GM21528 (cell line): ENCODE results near the gene SLC30A7.
"Not testable (repeated sequence)": the region's sequence is repeated elsewhere in the genome, so short reads cannot be mapped to it uniquely, and the experiment has no call there.

Experiments
- ATAC-seq: cut with Tn5 transposase; IDR thresholded peaks from one replicate; pipeline ENCODE4 v1.9.1; 2021; ENCODE audit warnings: mild to moderate bottlenecking, moderate library complexity; ENCODE audit not compliant: unreplicated experiment, low FRiP score

SLC30A7 gene

GRCh38 chr1:100931716-100932115 is 35.8 kb downstream of the SLC30A7 start:
- ATAC-seq: no peak

GRCh38 chr1:100933555-100933954 is 37.7 kb downstream of the SLC30A7 start:
- not testable (repeated sequence) for ATAC-seq

DNA sequence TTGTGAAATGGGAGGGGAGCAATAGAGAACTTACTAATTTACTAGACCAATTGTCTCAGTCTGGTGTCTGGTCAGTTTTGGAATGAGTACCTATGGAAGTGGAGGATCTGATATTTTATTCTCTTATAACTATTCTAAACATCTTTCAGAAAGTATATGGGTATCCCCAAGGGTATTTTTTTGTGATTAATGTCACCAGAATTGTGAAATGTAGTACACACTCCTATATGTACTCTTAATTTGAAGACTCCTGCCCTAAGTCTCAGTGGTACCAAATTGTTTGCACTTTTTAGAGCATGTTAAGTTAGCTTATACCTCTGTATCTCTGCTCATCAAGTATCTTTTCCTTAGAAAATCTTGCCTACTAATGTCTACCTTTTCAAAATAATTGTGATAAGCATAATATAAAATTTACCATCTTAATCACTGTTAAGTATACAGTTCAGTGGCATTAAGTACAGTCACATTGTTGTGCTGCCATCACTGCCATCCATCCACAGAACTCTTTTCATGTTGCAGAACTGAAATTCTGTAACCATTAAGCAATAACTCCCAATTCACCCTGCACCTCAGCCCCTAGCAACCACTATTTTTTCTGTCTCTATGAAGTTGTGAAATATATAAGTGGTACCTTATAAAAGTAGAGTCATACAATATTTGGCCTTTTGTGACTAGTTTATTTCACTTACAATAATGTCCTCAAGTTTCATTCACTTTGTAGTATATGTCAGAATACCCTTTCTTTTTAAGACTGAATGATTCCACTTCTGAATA is 40.5 kb downstream of the SLC30A7 start:
- ATAC-seq: no peak

DNA sequence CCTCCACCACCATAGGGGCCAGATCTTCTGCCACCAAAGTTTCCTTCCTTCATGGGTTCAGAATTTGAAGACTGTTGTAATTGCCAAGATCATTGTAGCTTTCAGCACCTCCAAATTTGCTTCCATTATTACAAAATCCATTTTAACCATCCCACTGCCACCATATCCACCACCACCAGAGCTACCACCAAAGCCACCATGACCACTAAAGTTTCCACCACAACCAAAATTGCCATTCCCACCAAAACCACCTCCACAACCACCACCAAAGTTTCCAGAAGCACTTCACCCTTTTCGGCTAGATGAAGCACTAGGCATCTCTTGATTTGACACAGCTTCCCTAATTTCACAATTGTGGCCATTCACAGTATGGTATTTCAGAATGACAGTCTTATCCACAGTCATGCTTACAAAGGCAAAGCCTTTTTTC is 45.2 kb downstream of the SLC30A7 start:
- no peak for ATAC-seq

GRCh38 chr1:100941580-100942216 is 45.8 kb downstream of the SLC30A7 start:
- no peak for ATAC-seq

DNA sequence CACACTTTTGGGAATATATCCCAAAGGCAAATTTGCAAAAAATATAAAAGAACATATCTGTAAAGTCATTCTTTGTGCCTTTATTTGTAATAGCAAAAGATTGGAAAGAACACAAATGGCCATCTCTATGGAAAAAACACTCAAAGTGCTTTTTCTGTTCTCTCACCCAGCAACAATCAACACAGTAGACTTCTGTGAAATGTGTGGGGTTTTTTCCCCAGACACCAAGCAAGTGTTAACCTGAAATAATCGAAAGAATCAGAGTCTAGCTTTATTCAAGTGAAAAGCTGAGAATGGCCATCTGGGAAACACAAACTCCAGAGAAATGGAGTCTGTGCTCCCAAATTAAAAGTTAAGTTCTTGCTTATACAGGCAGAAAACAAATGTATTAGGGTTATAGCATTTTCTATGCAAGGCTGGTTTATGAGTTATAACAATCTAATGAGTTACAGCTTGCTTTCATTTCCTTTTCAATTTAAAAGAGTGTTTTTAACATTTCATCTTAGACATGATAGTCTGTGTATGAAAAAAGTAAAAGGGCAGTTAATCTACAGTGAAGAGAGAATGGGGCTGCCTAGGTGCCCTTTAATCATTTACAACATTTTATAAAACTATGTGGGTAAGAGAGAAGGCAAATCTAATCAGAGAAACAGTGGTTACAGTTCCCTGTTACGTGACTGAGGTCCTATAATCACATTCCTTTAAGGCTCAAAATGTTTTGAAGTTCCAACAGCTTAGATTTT is 46.6 kb downstream of the SLC30A7 start:
- no peak for ATAC-seq

DNA sequence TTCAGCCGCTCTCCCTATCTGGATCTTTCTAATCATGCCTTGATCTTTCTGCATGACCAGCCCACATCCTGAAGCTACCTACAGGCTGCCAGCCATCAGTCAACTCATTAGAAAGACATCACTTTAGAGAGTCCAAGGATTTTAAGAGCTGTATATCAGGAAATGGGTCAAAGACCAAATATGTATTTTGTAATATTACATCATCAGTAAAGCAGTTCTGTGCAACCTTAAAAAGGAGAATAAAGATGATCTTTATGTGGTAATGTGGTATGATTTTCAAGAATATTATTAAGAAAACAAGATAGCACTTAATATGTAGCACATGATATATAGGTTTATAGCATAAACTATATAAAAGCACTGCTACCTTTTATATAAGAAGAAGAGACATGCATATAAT is 47.6 kb downstream of the SLC30A7 start:
- no peak for ATAC-seq

DNA sequence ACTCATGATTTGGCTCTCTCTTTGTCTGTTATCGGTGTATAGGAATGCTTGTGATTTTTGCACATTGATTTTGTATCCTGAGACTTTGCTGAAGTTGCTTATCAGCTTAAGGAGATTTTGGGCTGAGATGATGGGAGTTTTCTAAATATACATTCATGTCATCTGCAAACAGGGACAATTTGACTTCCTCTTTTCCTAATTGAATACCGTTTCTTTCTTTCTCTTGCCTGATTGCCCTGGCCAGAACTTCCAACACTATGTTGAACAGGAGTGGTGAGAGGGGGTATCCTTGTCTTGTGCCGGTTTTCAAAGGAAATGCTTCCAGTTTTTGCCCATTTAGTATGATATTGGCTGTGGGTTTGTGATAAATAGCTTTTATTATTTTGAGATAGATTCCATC is 50.2 kb downstream of the SLC30A7 start:
- not testable (repeated sequence) for ATAC-seq

DNA sequence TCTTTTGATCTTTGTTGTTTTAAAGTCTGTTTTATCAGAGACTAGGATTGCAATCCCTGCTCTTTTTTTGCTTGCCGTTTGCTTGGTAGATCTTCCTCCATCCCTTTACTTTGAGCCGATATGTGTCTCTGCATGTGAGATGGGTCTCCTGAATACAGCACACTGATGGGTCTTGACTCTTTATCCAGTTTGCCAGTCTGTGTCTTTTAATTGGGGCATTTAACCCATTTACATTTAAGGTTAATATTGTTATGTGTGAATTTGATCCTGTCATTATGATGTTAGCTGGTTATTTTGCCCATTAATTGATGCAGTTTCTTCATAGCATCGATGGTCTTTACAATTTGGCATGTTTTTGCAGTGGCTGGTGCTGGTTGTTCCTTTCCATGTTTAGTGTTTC is 51.9 kb downstream of the SLC30A7 start:
- ATAC-seq: not testable (repeated sequence)

- not testable (repeated sequence) for ATAC-seq
Measured at GRCh38 chr1:100948721-100949405, 53.0 kb downstream of the SLC30A7 start.

GRCh38 chr1:100949515-100950158 is 53.7 kb downstream of the SLC30A7 start:
- ATAC-seq: not testable (repeated sequence)

GRCh38 chr1:100950337-100950736 is 54.4 kb downstream of the SLC30A7 start:
- no peak for ATAC-seq

DNA sequence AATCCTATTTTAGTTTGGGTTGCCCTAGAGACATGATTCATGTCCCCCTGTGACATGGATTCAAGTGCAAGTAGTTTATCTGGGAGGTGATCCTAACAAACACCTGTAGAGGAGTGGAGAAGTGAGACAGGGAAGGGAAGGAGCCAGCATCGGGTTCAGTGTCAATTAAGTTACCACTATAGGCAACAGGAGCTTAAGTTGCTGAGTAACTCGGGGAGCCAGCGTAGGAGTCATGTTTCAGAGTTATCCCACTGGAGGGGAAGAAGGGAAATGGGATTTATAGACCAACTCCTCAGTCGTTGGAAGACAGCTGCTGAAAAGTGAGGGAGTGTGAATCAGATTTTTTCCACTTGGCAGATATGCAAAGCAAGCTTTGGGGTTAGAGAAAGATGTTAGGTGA is 54.9 kb downstream of the SLC30A7 start:
- ATAC-seq: no peak

DNA sequence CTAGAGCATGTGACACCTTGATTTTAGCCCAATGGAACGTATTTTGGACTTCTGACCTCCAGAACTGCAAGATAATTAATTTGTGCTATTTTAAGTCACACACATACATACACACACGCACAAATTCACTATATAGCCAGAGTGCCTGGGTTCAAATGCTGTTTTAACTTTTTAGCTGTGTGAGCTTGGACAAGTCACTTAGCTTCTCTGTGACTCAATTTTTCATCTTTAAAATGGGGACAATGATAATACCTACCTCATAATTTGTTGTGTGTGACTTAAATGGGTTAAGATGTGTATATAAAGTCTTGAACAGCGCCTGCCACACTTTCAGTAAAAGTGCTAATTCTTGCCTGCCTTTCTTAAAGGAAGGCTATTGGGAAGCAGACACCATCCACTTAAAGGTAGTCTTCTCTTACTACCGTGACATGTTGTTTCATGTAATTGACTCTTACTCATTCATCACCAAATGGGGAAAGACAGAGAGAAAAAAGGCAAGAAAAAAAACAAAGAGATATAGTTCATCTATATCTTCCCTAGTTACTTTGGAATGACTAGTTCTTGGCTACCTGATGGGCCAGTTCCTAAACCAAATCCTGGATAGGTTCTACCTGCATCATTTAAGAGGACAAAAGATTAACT is 56.3 kb downstream of the SLC30A7 start:
- no peak for ATAC-seq

DNA sequence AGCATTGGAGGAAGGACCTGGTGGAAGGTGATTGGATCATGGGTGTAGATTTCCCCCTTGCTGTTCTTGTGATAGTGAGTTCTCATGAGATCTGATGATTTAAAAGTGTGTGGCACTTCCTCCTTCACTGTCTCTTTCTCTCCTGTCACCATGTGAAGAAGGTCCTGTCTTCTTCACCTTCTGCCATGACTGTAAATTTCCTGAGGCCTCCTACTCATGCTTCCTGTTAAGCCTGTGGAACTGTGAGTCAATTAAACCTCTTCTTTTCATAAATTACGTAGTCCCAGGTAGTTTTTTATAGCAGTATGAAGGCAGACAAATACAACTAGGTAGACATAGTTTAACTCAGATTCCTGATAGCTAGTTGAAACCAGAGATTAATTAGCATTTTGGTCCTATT is 57.1 kb downstream of the SLC30A7 start:
- ATAC-seq: not testable (repeated sequence)

GRCh38 chr1:100953960-100954730 is 58.3 kb downstream of the SLC30A7 start:
- ATAC-seq: no peak

DNA sequence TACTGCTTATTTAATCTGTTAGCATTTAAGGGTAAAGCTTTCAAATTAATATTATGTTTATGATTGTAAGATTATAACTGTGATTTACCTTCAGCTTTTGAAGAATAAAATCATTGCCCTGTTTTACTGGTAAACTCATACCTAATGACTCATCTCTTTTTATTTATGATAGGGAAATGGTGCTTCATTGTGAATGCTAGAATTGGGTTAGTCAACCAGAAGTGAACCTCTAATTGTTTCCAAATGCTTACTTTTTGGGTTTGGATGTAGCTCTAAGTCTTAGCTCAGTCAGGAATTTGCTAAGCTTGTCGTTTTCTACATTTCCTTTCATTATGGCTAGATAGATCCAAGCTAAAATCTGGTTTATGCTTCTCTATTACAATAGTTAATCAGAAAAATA is 59.4 kb downstream of the SLC30A7 start:
- no peak for ATAC-seq

DNA sequence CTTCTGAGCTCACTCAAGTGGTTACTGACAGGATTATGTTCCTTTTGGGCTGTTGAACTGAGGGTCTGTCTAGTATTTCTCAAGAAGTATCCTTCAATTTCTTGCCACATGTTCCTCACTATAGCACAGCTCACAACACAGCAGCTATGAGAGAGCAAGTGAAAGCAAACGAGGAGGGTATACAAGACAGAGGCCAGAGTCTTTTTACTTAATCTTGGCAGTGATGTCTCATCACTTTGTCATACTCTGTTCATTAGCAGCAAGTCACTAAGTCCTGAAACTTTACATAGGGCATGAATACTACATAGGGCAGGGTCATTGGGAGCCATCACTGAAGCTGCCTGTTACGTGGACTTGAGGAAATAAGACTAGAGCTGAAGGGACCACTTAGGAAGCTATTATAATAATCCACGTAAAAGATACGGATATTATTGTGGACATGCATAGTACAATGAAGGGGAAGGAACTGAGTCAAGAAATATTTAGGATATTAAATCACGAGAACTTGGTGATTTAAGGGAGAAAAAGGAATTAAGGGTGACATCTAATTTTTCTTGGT is 63.7 kb downstream of the SLC30A7 start:
- ATAC-seq: no peak

DNA sequence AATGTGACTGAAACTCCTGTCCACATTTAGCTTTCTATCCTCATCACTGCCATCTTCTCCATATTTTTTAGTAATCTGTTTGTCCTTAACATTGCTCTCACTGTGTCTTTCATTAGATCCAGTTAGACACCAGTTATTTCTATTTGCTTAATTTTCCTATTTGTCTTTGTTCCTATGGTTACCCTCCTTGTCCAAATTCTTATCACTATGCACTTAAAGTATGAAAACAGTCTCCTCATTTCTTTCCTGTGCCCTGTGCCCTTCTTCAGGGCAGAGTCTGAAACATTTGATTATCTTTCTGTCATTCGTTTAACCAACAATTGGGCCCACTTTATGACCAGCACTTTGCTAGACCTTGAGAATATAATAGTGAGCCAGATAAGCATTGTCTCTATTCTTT is 64.2 kb downstream of the SLC30A7 start:
- no peak for ATAC-seq
